ENCODE results near the gene HBZ. TPM values are rescaled to one million over a fixed set of nuclear protein-coding genes. Genes with fewer than 3 reads are reported as not detected.
A peak's percentile ranks its signal among the peaks of the same experiment; 100 is the strongest.

Gene HBZ
- total and polyA plus RNA-seq, 9 of the 15 experiments (the other 6 are each of a cell fraction or from before 2014, with no cell fraction given) = 58.0 to 610 (median 113) TPM

- TF ChIP-seq ELF2 (CRISPR knock-in tag; IDR thresholded peaks at IDR 0.05) = 0 out of 2 replicates have a peak, but pooled peaks have one; percentile 38
- no peak; the same call in 1 of the 2 replicates for TF ChIP-seq EP400 (IDR thresholded peaks at IDR 0.05)
- TF ChIP-seq ILF3 (IDR thresholded peaks at IDR 0.05; ENCODE audit: borderline replicate concordance) = no peak
- 0 out of 4 replicates have a peak, but pooled peaks of 1 of the 2 experiments have one; percentile 34 for TF ChIP-seq NRF1 (conservative IDR thresholded peaks at IDR 0.05 in 1 of 2, IDR thresholded peaks at IDR 0.05 in 1 of 2)
- TF ChIP-seq, protein P1, sequence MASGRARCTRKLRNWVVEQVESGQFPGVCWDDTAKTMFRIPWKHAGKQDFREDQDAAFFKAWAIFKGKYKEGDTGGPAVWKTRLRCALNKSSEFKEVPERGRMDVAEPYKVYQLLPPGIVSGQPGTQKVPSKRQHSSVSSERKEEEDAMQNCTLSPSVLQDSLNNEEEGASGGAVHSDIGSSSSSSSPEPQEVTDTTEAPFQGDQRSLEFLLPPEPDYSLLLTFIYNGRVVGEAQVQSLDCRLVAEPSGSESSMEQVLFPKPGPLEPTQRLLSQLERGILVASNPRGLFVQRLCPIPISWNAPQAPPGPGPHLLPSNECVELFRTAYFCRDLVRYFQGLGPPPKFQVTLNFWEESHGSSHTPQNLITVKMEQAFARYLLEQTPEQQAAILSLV (tag; IDR thresholded peaks at IDR 0.05) = no peak
- no peak for TF ChIP-seq KDM1A (IDR thresholded peaks at IDR 0.05)
- TF ChIP-seq FOXP1 (CRISPR knock-in tag; IDR thresholded peaks at IDR 0.05) = 0 out of 2 replicates have a peak, but pooled peaks have one; percentile 44
- TF ChIP-seq KAT8 (IDR thresholded peaks at IDR 0.05; ENCODE audit: low read depth) = no peak
- peak; percentile 57; the same call in 1 of the 2 replicates for TF ChIP-seq L3MBTL2 (IDR thresholded peaks at IDR 0.05)
- TF ChIP-seq ZNF583 (CRISPR knock-in tag; IDR thresholded peaks at IDR 0.05) = no peak
- TF ChIP-seq MED1 (CRISPR knock-in tag; IDR thresholded peaks at IDR 0.05; ENCODE audit: borderline replicate concordance) = no peak
- TF ChIP-seq, protein P2, sequence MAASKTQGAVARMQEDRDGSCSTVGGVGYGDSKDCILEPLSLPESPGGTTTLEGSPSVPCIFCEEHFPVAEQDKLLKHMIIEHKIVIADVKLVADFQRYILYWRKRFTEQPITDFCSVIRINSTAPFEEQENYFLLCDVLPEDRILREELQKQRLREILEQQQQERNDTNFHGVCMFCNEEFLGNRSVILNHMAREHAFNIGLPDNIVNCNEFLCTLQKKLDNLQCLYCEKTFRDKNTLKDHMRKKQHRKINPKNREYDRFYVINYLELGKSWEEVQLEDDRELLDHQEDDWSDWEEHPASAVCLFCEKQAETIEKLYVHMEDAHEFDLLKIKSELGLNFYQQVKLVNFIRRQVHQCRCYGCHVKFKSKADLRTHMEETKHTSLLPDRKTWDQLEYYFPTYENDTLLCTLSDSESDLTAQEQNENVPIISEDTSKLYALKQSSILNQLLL (CRISPR knock-in tag; IDR thresholded peaks at IDR 0.05; ENCODE audit: borderline replicate concordance) = no peak
- no peak for TF ChIP-seq ZNF124 (CRISPR knock-in tag; IDR thresholded peaks at IDR 0.05)
- no peak for TF ChIP-seq ZNF224 (CRISPR knock-in tag; IDR thresholded peaks at IDR 0.05)
- TF ChIP-seq, protein P3, sequence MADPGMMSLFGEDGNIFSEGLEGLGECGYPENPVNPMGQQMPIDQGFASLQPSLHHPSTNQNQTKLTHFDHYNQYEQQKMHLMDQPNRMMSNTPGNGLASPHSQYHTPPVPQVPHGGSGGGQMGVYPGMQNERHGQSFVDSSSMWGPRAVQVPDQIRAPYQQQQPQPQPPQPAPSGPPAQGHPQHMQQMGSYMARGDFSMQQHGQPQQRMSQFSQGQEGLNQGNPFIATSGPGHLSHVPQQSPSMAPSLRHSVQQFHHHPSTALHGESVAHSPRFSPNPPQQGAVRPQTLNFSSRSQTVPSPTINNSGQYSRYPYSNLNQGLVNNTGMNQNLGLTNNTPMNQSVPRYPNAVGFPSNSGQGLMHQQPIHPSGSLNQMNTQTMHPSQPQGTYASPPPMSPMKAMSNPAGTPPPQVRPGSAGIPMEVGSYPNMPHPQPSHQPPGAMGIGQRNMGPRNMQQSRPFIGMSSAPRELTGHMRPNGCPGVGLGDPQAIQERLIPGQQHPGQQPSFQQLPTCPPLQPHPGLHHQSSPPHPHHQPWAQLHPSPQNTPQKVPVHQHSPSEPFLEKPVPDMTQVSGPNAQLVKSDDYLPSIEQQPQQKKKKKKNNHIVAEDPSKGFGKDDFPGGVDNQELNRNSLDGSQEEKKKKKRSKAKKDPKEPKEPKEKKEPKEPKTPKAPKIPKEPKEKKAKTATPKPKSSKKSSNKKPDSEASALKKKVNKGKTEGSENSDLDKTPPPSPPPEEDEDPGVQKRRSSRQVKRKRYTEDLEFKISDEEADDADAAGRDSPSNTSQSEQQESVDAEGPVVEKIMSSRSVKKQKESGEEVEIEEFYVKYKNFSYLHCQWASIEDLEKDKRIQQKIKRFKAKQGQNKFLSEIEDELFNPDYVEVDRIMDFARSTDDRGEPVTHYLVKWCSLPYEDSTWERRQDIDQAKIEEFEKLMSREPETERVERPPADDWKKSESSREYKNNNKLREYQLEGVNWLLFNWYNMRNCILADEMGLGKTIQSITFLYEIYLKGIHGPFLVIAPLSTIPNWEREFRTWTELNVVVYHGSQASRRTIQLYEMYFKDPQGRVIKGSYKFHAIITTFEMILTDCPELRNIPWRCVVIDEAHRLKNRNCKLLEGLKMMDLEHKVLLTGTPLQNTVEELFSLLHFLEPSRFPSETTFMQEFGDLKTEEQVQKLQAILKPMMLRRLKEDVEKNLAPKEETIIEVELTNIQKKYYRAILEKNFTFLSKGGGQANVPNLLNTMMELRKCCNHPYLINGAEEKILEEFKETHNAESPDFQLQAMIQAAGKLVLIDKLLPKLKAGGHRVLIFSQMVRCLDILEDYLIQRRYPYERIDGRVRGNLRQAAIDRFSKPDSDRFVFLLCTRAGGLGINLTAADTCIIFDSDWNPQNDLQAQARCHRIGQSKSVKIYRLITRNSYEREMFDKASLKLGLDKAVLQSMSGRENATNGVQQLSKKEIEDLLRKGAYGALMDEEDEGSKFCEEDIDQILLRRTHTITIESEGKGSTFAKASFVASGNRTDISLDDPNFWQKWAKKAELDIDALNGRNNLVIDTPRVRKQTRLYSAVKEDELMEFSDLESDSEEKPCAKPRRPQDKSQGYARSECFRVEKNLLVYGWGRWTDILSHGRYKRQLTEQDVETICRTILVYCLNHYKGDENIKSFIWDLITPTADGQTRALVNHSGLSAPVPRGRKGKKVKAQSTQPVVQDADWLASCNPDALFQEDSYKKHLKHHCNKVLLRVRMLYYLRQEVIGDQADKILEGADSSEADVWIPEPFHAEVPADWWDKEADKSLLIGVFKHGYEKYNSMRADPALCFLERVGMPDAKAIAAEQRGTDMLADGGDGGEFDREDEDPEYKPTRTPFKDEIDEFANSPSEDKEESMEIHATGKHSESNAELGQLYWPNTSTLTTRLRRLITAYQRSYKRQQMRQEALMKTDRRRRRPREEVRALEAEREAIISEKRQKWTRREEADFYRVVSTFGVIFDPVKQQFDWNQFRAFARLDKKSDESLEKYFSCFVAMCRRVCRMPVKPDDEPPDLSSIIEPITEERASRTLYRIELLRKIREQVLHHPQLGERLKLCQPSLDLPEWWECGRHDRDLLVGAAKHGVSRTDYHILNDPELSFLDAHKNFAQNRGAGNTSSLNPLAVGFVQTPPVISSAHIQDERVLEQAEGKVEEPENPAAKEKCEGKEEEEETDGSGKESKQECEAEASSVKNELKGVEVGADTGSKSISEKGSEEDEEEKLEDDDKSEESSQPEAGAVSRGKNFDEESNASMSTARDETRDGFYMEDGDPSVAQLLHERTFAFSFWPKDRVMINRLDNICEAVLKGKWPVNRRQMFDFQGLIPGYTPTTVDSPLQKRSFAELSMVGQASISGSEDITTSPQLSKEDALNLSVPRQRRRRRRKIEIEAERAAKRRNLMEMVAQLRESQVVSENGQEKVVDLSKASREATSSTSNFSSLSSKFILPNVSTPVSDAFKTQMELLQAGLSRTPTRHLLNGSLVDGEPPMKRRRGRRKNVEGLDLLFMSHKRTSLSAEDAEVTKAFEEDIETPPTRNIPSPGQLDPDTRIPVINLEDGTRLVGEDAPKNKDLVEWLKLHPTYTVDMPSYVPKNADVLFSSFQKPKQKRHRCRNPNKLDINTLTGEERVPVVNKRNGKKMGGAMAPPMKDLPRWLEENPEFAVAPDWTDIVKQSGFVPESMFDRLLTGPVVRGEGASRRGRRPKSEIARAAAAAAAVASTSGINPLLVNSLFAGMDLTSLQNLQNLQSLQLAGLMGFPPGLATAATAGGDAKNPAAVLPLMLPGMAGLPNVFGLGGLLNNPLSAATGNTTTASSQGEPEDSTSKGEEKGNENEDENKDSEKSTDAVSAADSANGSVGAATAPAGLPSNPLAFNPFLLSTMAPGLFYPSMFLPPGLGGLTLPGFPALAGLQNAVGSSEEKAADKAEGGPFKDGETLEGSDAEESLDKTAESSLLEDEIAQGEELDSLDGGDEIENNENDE (IDR thresholded peaks at IDR 0.05; ENCODE audit: low read depth, low read length) = no peak
These were observed 45.7 kb upstream of the HBZ start (continued) for GRCh38 chr16:106623-107324.
